Measurements from ENCODE around the gene CAMTA1.

Gene CAMTA1

DNA sequence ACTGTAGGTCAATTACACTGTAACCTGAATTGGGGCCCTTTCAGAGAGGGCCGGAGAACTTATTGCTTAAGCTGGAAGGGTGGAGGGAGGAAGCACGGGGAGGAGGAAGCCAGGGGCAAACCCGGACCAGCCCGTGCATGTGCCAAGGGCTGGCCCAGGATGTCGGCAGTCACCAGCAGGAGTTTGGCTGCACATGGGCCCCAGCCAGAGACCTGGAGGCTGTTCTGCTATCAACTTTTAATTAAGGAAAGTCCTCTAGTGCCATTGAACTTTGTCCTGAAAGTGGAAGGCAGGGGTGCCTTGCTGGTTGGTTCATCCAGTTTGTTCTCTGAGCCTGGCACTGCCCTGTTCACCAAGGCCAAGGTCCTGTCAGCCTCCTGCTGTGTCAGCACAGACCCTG lies 785.1 kb downstream of the CAMTA1 start:
- ATAC-seq = no peak

- ATAC-seq = no peak
Measured at GRCh38 chr1:7572654-7573152, 787.4 kb downstream of the CAMTA1 start.

DNA sequence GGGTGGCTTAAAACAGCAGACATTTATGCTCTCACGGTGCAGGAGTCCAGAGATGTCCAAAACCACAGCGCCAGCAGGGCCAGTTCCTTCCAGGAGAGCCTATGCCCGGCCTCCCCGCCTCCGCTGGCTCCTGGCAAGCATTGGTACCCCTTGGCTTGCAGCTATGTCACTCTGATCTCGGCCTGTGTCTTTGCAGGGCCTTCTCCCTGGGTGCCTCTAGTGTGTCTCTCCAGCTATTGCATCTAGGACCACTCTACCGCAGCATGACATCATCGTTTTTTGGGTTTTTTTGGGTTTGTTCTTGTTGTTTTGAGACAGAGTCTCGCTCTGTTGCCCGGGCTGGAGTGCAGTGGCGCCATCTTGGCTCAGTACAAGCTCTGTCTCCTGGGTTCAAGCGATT lies 788.2 kb downstream of the CAMTA1 start:
- ATAC-seq = no peak

DNA sequence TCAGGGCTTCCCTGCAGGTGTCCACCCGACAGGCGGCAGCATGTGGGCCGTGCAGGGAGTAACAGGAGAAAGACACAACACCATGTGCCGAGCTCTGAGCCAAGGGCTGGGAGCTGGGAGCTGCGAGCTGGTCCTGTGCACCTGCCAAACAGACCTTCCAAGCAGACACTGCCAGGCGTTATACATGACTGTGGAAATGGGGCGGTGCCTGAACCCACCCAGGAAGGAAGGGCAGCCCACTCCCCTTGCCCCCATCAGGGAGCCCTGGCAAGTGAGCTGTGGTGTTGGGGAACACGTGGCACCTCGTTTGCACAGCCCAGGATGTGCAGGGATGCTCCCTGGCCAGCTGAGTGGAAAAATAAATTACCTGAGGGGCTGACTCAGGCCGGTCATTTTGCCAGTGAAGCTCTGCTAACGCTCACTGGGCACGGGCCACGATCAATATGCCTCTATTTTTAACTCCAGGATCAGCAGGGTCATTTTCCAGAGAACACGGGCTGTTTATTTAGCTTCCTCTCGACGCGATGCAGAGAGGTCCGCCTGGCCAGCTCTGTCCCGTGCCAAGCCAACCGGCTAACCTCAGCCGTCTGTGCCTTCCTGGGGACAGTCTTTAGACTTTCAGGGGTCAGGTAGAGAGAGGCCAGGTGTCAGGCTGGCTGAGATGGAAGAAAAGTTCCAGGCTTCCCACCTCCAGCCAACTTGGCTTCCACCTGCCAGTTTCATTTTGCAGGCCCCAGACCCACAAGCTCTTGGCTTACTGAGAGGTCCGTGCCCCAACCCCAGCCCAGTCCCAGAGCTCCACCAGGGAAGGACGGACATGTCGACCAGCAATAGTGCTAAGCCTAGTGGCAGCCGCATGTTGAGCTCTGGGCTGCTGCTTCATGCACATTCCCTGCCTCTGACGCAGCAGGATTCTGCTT lies 789.1 kb downstream of the CAMTA1 start:
- no peak for ATAC-seq

DNA sequence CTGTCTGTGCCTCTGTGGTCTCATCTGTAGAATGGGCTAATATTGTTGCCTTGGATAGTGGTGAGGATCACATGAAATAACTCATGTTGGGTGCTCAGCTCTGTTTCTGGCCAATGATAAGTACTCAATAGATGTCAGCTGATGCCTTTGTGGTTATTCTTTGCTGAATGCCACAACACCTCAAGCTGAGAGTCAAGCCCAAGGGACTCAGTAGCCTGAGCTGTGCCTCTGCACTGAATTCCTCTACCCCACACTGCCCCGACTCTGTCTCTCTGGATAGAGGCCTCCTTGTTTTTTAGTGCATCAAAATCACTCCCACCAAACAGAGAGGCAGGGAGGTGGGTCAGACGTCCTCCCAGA lies 789.8 kb downstream of the CAMTA1 start:
- ATAC-seq = no peak

DNA sequence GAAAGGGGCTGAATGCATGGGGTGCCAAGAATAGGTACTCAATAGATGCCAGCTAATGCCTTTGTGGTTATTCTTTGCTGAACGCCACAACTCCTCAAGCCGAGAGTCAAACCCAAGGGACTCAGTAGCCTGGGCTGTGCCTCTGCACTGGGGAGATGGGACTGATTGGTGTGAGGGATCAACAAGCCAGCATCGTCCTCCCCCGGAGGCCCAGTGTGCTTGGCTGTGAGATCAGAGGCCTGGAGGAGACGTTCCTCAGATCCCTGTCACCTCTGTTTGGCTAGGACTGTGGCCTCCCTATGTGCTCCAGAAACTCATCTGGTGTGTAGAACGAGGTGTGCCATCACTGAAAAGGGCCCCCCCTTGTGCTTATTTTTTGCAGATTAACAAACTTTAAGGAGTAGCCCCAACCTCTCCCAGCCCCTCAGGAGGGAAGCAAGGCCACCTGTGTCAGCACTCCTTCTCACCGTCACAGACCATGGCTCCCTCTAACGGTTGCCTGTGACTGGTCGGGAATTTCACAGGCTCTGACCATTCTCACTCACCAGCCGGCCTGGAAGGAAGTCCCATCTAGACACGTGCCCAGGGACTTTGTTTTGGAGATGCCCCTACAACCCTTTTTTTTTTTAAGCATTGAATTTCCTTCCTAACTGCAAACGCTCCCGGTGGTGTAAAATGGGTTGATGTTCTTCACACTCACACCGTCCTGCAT lies 791.8 kb downstream of the CAMTA1 start:
- ATAC-seq = no peak

GRCh38 chr1:7578206-7578605 lies 793.0 kb downstream of the CAMTA1 start:
- ATAC-seq = no peak

DNA sequence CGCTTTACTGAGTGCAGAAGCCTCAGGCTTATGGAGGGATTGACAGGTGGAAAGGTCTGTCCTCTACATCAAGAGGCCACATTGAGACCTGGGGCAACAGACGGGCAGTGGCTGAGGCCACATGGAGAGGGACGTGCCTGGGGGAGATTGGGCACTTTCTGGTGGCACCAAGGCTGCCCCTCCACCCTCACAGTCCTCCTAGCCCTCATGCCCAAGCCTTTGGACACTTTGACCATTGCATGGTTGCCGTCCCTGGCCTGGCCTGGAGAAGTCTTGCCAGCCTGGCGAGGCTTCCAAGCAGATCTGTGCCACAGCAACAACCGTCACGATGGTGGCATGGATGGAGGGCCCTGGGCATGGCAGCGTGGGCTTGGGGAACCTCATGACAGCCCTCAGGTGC lies 793.8 kb downstream of the CAMTA1 start:
- ATAC-seq = no peak

DNA sequence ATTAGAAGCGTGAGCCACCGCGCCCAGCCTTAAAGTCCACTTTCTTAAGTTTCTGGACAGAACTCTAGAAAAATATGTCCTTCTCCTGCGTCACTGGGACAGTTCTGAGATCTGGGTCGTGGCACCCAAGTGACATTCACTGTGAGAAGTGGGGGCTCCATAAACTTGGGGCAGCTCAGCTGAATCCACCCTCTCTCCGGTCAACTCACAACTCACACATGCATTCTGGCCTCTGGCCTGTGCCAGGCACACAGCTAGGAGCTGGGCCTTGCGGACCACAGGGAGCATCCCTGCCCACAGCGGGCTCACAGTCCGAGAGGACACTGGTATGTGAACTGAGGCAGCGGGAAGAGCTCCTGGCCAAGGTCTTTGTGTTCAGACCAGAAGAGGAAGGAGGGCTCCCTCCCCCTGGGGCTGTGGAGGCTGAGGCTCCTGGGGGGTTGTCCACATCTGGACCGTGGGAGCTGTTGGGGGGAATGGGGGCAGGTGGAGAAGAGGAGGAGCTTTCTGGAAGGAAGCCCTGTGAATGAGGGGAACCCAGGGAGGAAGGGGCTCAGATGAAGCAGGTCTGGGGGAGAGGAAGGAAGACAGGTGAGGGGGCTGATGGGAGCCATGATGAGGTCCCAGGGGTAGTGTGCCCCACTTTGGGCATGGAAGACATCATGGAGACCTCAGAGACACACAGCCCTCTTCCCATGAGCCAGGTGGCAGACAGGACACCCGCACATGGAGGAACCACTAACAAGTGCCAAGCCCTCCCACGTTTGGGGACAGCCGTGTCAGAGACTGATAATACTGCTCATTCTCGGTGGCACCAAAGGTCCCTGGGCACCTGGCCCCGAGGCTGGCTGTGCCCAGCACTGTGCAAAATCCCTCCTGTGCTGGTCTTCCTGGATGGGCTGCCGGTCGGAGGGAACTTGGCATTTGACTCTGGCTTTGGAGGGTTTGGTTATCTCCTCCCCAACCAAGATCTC lies 794.9 kb downstream of the CAMTA1 start:
- no peak for ATAC-seq

DNA sequence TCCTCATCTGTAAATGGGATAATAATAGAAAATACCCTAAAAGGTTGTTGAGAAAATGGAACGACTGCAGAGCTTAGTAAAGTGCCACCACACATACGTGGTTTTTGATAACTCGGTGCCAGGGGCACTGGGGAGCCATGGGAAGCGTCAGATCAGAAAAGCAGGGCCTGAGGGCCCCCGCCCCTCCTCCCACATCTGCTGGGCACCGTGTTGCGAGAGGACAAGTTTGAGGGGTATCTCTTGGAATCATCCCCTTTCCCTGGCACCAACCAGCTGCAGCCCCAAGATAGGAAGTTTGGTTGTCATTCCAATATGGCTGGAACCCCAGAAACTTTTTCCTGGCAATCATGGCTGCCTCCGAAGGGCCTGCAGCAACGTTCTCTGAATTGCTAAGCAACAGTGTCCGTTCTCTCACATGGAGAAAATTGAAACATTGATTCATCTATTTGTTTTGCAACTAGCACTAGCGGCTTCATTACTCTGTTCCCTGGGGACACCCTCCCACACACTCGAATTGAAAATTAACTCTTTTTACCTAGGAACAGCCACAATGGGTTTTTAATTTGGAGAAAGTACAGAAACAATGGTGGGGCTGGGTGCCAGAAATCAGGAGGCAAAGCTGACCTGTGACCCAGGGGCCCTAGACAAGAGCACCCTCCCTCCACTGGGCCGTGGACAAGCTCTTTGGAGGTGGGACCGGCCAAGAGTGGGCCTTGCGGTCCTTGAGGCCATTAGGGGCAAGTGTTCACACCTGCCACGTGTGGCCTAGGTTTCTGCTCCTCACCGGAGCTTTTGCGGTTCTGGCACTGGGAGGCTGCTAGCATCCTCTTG lies 795.9 kb downstream of the CAMTA1 start:
- no peak for ATAC-seq

GRCh38 chr1:7581754-7582459 lies 796.7 kb downstream of the CAMTA1 start:
- no peak for ATAC-seq

- ATAC-seq = no peak
Measured at GRCh38 chr1:7582460-7582972, 797.3 kb downstream of the CAMTA1 start.

DNA sequence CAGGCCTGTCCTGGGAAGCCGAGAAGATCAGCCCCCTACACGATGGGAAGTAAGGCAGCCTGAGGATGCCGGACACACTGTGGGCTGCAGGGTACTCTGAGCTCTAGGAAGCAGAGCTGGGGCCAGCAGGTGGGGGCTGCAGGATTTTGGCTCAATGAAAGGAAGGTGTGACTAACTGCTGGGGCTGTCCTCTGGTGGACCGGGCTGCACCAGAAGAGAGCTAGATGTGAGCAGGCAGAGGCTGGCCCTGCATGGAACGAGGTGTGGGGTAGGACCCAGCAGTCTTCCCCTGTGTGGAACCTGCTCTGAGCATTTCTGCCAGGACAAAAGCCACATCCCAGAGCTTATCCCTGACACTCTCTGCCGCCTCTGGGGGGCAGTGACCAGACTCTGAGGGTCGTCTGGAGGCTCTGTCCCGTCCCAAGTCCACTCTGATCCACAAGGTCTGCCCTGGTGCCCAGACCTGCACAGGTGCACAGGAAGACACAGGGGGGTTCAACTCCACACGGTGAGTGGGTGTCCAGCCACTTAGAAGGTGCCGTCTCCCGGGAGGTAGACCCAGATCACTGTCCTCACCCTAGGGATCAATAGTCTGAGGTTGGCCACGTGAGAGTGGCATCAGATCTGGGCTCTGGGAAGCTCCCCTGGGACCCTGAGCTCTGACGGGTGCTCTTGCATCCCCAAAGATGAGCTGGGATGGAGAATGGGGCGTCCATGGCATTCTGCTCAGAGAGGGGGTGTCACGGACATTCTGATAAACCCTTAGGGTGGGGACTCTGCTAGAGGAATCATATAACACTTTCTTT lies 798.2 kb downstream of the CAMTA1 start:
- no peak for ATAC-seq

DNA sequence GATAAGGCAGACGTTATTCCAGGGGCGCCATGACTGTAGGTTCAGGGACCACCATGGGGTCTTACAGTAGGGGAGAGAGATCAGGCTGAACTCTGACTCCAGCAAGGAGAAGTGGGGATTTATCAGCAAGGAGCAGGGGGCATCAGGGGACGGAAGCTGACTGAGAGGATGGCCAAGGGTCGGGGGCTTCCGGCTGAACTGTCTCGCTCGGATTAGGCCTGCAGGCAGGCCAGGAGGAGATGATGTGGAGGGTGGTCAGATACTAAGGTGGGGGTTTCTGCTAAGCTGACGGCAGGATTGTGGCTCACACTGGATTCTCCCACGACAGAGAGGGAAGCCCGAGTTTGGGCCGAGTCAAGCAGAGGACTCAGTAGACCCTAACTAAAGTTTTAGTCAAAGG lies 798.9 kb downstream of the CAMTA1 start:
- ATAC-seq = no peak

- ATAC-seq = no peak
Measured at GRCh38 chr1:7584643-7585042, 799.4 kb downstream of the CAMTA1 start.

DNA sequence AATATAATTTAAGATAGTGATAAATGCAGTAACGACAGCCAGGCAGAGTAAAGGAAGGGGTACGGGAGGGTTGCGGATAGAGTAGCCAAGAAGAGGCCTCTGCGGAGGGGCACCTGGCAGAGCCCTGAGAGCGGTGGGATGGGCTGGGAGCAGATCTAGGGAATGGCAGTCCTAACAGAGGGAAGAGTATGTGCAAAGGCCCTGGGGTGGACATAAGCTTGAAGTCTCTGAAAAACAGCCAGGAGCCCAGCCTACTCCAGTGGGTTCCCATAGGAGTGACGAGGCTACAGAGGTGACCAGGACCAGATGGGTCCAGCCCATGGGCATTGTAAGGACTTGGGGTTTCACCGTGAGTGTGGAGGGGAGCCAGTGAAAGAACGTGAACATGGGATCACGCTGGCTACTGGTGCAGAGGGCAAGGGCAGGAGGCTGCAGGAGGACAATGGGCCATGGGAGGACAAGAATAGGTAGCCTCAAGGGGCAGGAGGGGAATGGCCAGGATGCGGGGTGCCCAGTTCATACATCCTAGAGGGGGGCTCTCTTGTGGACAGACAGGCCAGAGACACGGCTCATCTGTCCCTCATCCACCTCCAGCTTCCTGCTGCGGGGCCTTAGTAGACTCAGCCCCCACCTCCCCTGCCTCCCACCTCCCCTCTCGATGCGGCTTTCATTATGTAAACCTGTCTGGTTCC lies 800.1 kb downstream of the CAMTA1 start:
- ATAC-seq = no peak

GRCh38 chr1:7586031-7586941 lies 801.0 kb downstream of the CAMTA1 start:
- ATAC-seq = no peak

DNA sequence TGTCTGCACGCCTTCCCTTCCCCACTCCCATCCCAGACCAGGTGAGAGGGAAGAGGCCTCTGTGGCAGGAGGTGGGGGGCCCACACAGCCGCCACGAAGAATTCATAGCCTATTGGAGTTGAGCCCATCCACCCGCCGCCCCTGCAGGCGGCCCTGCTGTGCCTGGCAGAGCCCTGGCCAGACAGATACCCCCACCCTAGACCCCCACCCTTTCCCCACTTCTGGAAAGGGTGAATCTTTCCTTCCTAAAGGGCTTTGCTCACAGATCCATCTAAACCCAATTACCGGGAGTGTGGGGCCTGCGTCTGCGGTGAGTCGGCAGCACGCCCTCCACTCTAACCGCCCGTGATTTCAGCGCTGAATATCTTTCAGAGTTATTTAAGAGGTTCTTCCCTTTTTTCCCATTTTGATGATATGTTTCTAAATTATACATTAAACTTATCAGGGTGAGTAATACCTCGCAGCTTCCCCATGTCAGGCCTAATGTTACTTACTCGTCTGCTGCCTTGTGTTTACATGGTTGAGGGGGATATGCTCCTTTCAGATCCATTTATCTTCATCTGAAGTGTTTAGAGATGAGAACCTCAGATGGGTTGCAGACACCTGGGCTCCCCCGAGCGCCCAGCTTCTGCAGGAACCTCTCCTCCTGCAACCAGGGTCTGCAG lies 802.0 kb downstream of the CAMTA1 start:
- no peak for ATAC-seq

All from activated CD4-positive, CD25-positive, alpha-beta regulatory T cell treated with anti-CD3 and anti-CD28 coated beads, Interleukin-2, amount 50 U/mL, for 24 hours (primary cell).